ENCODE data around the gene FJX1.

Gene FJX1

GRCh38 chr11:35608502-35608901 lies 9.8 kb upstream of the FJX1 start:
- Histone ChIP-seq H3K27ac (ENCODE audit: low read depth, low read length) (no peak overlapping the region), H3K9me3 (ENCODE audit: control insufficient read depth, insufficient read depth, low read depth, low read length) (no peaks in the 10 kb centered on the region), H3K36me3 (ENCODE audit: control insufficient read depth, insufficient read depth, low read length) (no peaks in the 10 kb centered on the region), H3K4me1 (ENCODE audit: control insufficient read depth, insufficient read depth, low read length) (peaks cover 12% of the 10 kb centered on the region; the same call in 1 of the 2 replicates), H3K27me3 (ENCODE audit: control insufficient read depth, insufficient read depth, low read length) (peaks cover 13% of the 10 kb centered on the region), H3K4me3 (ENCODE audit: low read depth, low read length) (no peak overlapping the region), H3K9ac (ENCODE audit: low read length) (no peak overlapping the region)

GRCh38 chr11:35609656-35610055 lies 8.6 kb upstream of the FJX1 start:
- H3K36me3 ChIP-seq (ENCODE audit: control insufficient read depth, insufficient read depth, low read length), result no peaks in the 10 kb centered on the region
- no peak overlapping the region for H3K9ac ChIP-seq (ENCODE audit: low read length)
- no peak overlapping the region for H3K4me3 ChIP-seq (ENCODE audit: low read depth, low read length)
- peaks cover 12% of the 10 kb centered on the region; the same call in 1 of the 2 replicates for H3K4me1 ChIP-seq (ENCODE audit: control insufficient read depth, insufficient read depth, low read length)
- H3K27me3 ChIP-seq (ENCODE audit: control insufficient read depth, insufficient read depth, low read length), result peaks cover 13% of the 10 kb centered on the region
- H3K27ac ChIP-seq (ENCODE audit: low read depth, low read length), result no peak overlapping the region
- no peaks in the 10 kb centered on the region for H3K9me3 ChIP-seq (ENCODE audit: control insufficient read depth, insufficient read depth, low read depth, low read length)

GRCh38 chr11:35610631-35611030 lies 7.6 kb upstream of the FJX1 start:
- no peak overlapping the region for H3K27ac ChIP-seq (ENCODE audit: low read depth, low read length)
- H3K27me3 ChIP-seq (ENCODE audit: control insufficient read depth, insufficient read depth, low read length), result peaks cover 13% of the 10 kb centered on the region
- peaks cover 12% of the 10 kb centered on the region; the same call in 1 of the 2 replicates for H3K4me1 ChIP-seq (ENCODE audit: control insufficient read depth, insufficient read depth, low read length)
- H3K36me3 ChIP-seq (ENCODE audit: control insufficient read depth, insufficient read depth, low read length), result no peaks in the 10 kb centered on the region
- H3K9me3 ChIP-seq (ENCODE audit: control insufficient read depth, insufficient read depth, low read depth, low read length), result no peaks in the 10 kb centered on the region
- H3K4me3 ChIP-seq (ENCODE audit: low read depth, low read length), result no peak overlapping the region
- no peak overlapping the region for H3K9ac ChIP-seq (ENCODE audit: low read length)

- peaks cover 17% of the 10 kb centered on the region for H3K27me3 ChIP-seq (ENCODE audit: control insufficient read depth, insufficient read depth, low read length)
- H3K4me1 ChIP-seq (ENCODE audit: control insufficient read depth, insufficient read depth, low read length), result peaks cover 12% of the 10 kb centered on the region; the same call in 1 of the 2 replicates
- no peaks in the 10 kb centered on the region for H3K9me3 ChIP-seq (ENCODE audit: control insufficient read depth, insufficient read depth, low read depth, low read length)
- H3K36me3 ChIP-seq (ENCODE audit: control insufficient read depth, insufficient read depth, low read length), result no peaks in the 10 kb centered on the region
- no peak overlapping the region for H3K9ac ChIP-seq (ENCODE audit: low read length)
- no peak overlapping the region for H3K4me3 ChIP-seq (ENCODE audit: low read depth, low read length)
- no peak overlapping the region for H3K27ac ChIP-seq (ENCODE audit: low read depth, low read length)
Measured at GRCh38 chr11:35611741-35612140, 6.5 kb upstream of the FJX1 start.

- no peaks in the 10 kb centered on the region for H3K9me3 ChIP-seq (ENCODE audit: control insufficient read depth, insufficient read depth, low read depth, low read length)
- no peak overlapping the region for H3K27ac ChIP-seq (ENCODE audit: low read depth, low read length)
- H3K4me3 ChIP-seq (ENCODE audit: low read depth, low read length), result no peak overlapping the region
- peaks cover 28% of the 10 kb centered on the region for H3K27me3 ChIP-seq (ENCODE audit: control insufficient read depth, insufficient read depth, low read length)
- no peaks in the 10 kb centered on the region for H3K36me3 ChIP-seq (ENCODE audit: control insufficient read depth, insufficient read depth, low read length)
- no peak overlapping the region for H3K9ac ChIP-seq (ENCODE audit: low read length)
- 0 out of 2 replicates have a peak, but pooled peaks cover 5% of the 10 kb centered on the region for H3K4me1 ChIP-seq (ENCODE audit: control insufficient read depth, insufficient read depth, low read length)
Measured at GRCh38 chr11:35614939-35615569, 3.2 kb upstream of the FJX1 start.

- Histone ChIP-seq H3K4me1 (ENCODE audit: control insufficient read depth, insufficient read depth, low read length) (0 out of 2 replicates have a peak, but pooled peaks cover 8% of the 10 kb centered on the region), H3K27ac (ENCODE audit: low read depth, low read length) (no peak overlapping the region), H3K9me3 (ENCODE audit: control insufficient read depth, insufficient read depth, low read depth, low read length) (no peaks in the 10 kb centered on the region), H3K4me3 (ENCODE audit: low read depth, low read length) (no peak overlapping the region), H3K36me3 (ENCODE audit: control insufficient read depth, insufficient read depth, low read length) (no peaks in the 10 kb centered on the region), H3K9ac (ENCODE audit: low read length) (no peak overlapping the region), H3K27me3 (ENCODE audit: control insufficient read depth, insufficient read depth, low read length) (peaks cover 38% of the 10 kb centered on the region)
Measured at GRCh38 chr11:35615921-35616900, 2.0 kb upstream of the FJX1 start.

- Histone ChIP-seq H3K4me3 (ENCODE audit: low read depth, low read length) (peak overlapping the region; percentile 69), H3K4me1 (ENCODE audit: control insufficient read depth, insufficient read depth, low read length) (peaks cover 14% of the 10 kb centered on the region), H3K36me3 (ENCODE audit: control insufficient read depth, insufficient read depth, low read length) (no peaks in the 10 kb centered on the region), H3K9me3 (ENCODE audit: control insufficient read depth, insufficient read depth, low read depth, low read length) (no peaks in the 10 kb centered on the region), H3K27me3 (ENCODE audit: control insufficient read depth, insufficient read depth, low read length) (peaks cover 38% of the 10 kb centered on the region), H3K9ac (ENCODE audit: low read length) (no peak overlapping the region), H3K27ac (ENCODE audit: low read depth, low read length) (no peak overlapping the region)
Measured at GRCh38 chr11:35617316-35617686, 959 bp upstream of the FJX1 start.

GRCh38 chr11:35618497-35619115 lies 346 bp downstream of the FJX1 start:
- Histone ChIP-seq H3K4me1 (ENCODE audit: control insufficient read depth, insufficient read depth, low read length) (peaks cover 18% of the 10 kb centered on the region), H3K9me3 (ENCODE audit: control insufficient read depth, insufficient read depth, low read depth, low read length) (no peaks in the 10 kb centered on the region), H3K27ac (ENCODE audit: low read depth, low read length) (no peak overlapping the region), H3K27me3 (ENCODE audit: control insufficient read depth, insufficient read depth, low read length) (peaks cover 38% of the 10 kb centered on the region), H3K9ac (ENCODE audit: low read length) (peak overlapping the region; percentile 79), H3K4me3 (ENCODE audit: low read depth, low read length) (peak overlapping the region; percentile 69), H3K36me3 (ENCODE audit: control insufficient read depth, insufficient read depth, low read length) (no peaks in the 10 kb centered on the region)

GRCh38 chr11:35619116-35619854 lies 1.0 kb downstream of the FJX1 start:
- Histone ChIP-seq H3K9me3 (ENCODE audit: control insufficient read depth, insufficient read depth, low read depth, low read length) (no peaks in the 10 kb centered on the region), H3K27me3 (ENCODE audit: control insufficient read depth, insufficient read depth, low read length) (peaks cover 38% of the 10 kb centered on the region), H3K9ac (ENCODE audit: low read length) (peak overlapping the region; percentile 79), H3K4me1 (ENCODE audit: control insufficient read depth, insufficient read depth, low read length) (peaks cover 18% of the 10 kb centered on the region), H3K4me3 (ENCODE audit: low read depth, low read length) (peak overlapping the region; percentile 69), H3K27ac (ENCODE audit: low read depth, low read length) (no peak overlapping the region), H3K36me3 (ENCODE audit: control insufficient read depth, insufficient read depth, low read length) (no peaks in the 10 kb centered on the region)

- Histone ChIP-seq H3K36me3 (ENCODE audit: control insufficient read depth, insufficient read depth, low read length) (no peaks in the 10 kb centered on the region), H3K4me1 (ENCODE audit: control insufficient read depth, insufficient read depth, low read length) (peaks cover 18% of the 10 kb centered on the region), H3K9me3 (ENCODE audit: control insufficient read depth, insufficient read depth, low read depth, low read length) (no peaks in the 10 kb centered on the region), H3K9ac (ENCODE audit: low read length) (peak overlapping the region; percentile 79), H3K27ac (ENCODE audit: low read depth, low read length) (no peak overlapping the region), H3K27me3 (ENCODE audit: control insufficient read depth, insufficient read depth, low read length) (peaks cover 38% of the 10 kb centered on the region), H3K4me3 (ENCODE audit: low read depth, low read length) (peak overlapping the region; percentile 69)
Measured at GRCh38 chr11:35619855-35620640, 1.8 kb downstream of the FJX1 start.

Data from HUES6 (cell line).